Muscle of leg (tissue), 11 donors: ENCODE measurements around the gene NELFB. TPM values are rescaled to one million over a fixed set of nuclear protein-coding genes. Genes with fewer than 3 reads are reported as not detected.
A peak's percentile ranks its signal among the peaks of the same experiment; 100 is the strongest.

Experiments used
- DNase-seq: peaks from one replicate; pipeline ENCODE4 v3.0.0; 2013
- H3K27ac ChIP-seq: one replicate; pipeline ENCODE4 v1.5.1; 2013; ENCODE audit warnings: mild to moderate bottlenecking, low read length, control low read depth
- H3K27me3 ChIP-seq: one replicate; pipeline ENCODE4 v1.6.1; 2013; ENCODE audit warnings: low read length; ENCODE audit not compliant: control insufficient read depth, insufficient read depth
- H3K36me3 ChIP-seq: one replicate; pipeline ENCODE4 v1.6.1; 2013; ENCODE audit warnings: low read length; ENCODE audit not compliant: control insufficient read depth, insufficient read depth
- H3K4me1 ChIP-seq: one replicate; pipeline ENCODE4 v1.6.1; 2013; ENCODE audit warnings: low read length; ENCODE audit not compliant: control insufficient read depth, insufficient read depth
- H3K4me3 ChIP-seq: one replicate; pipeline ENCODE4 v1.5.1; 2013; ENCODE audit warnings: low read length, control low read depth
- H3K9me3 ChIP-seq: replicated peaks from 2 replicates; pipeline ENCODE4 v1.6.1; 2013; ENCODE audit warnings: low read depth, low read length; ENCODE audit not compliant: control insufficient read depth
- WGBS: methylation state at CpG from one replicate; pipeline ENCODE4 v1.1.5; 2013; ENCODE audit warnings: missing lambda C conversion rate; ENCODE audit not compliant: insufficient coverage; 5-methylcytosine and 5-hydroxymethylcytosine counted together
- polyA plus RNA-seq, 8 donors: library from polyadenylated mRNA; unstranded; fragments of 120-200 nt; gene quantifications; one replicate each; pipeline versions ENCODE4 v1.2.1 to v1.2.3, GENCODE V29; 2013; ENCODE audit warnings: inconsistent platforms in 1 of 8, low replicate concordance in 1 of 8; ENCODE audit not compliant: insufficient read length in 8 of 8, insufficient read depth in 1 of 8
- total RNA-seq: library from RNA; stranded (reverse); fragments of 120-200 nt; gene quantifications from one replicate; pipeline ENCODE4 v1.2.4, GENCODE V29; 2013

NELFB gene
- total and polyA plus RNA-seq, 9 donors, result 25.9 to 57.6 (median 52.7) TPM

- peak; percentile 38 for DNase-seq
- H3K27me3 ChIP-seq, result peaks cover 3% of the 10 kb centered on the region
- peak within 1 kb of the TSS; percentile 89 for H3K4me3 ChIP-seq
- H3K4me1 ChIP-seq, result peaks cover 34% of the 10 kb centered on the region
- H3K36me3 ChIP-seq, result no peaks in the 10 kb centered on the region
- H3K9me3 ChIP-seq, result no peaks in the 10 kb centered on the region
- H3K27ac ChIP-seq, result peak within 1 kb of the TSS; percentile 88
- WGBS, result 3% methylated on average over 85 of the region's 88 CpGs
These were observed 32.7 kb upstream of the NELFB start, which contains the start of gene RNF208 for GRCh38 chr9:137222190-137223077. Gene RNF208, minus strand, starts transcription at chr9:137222240. Its CDS starts 1,028 bp downstream, at chr9:137221212.

- WGBS, result 2% methylated on average over 63 of the region's 63 CpGs
- Histone ChIP-seq H3K4me1 (peaks cover 38% of the 10 kb centered on the region), H3K36me3 (no peaks in the 10 kb centered on the region)
These were observed 31.8 kb upstream of the NELFB start for GRCh38 chr9:137223078-137223970.

GRCh38 chr9:137224830-137225694 is 30.1 kb upstream of the NELFB start, which contains the start of gene CYSRT1:
Gene CYSRT1, plus strand, starts transcription at chr9:137225174. Its CDS starts 448 bp downstream, at chr9:137225622.
- no peak for DNase-seq
- Histone ChIP-seq H3K9me3 (no peaks in the 10 kb centered on the region), H3K27ac (no peak within 1 kb of the TSS), H3K36me3 (no peaks in the 10 kb centered on the region), H3K4me3 (peak within 1 kb of the TSS; percentile 89), H3K27me3 (peaks cover 12% of the 10 kb centered on the region), H3K4me1 (peaks cover 38% of the 10 kb centered on the region)
- WGBS, result 52% methylated on average over 17 of the region's 23 CpGs

More at GRCh38 chr9:137223078-137223970, 31.8 kb upstream of the NELFB start:
- Histone ChIP-seq H3K27ac (peak overlapping the region; percentile 88), H3K4me3 (peak overlapping the region; percentile 89), H3K9me3 (no peaks in the 10 kb centered on the region), H3K27me3 (peaks cover 5% of the 10 kb centered on the region)
- DNase-seq, result peak; percentile 99

GRCh38 chr9:137225699-137226331 is 29.3 kb upstream of the NELFB start:
- Histone ChIP-seq H3K4me1 (peaks cover 36% of the 10 kb centered on the region), H3K9me3 (no peaks in the 10 kb centered on the region), H3K27me3 (peaks cover 14% of the 10 kb centered on the region), H3K4me3 (no peak overlapping the region), H3K36me3 (no peaks in the 10 kb centered on the region), H3K27ac (no peak overlapping the region)
- no peak for DNase-seq
- WGBS, result 81% methylated on average over 16 of the region's 21 CpGs

GRCh38 chr9:137226338-137227053 is 28.6 kb upstream of the NELFB start:
- H3K27ac ChIP-seq, result no peak overlapping the region
- no peaks in the 10 kb centered on the region for H3K9me3 ChIP-seq
- H3K27me3 ChIP-seq, result peaks cover 14% of the 10 kb centered on the region
- H3K36me3 ChIP-seq, result no peaks in the 10 kb centered on the region
- H3K4me1 ChIP-seq, result peaks cover 35% of the 10 kb centered on the region
- 78% methylated on average over 13 of the region's 18 CpGs for WGBS
- no peak overlapping the region for H3K4me3 ChIP-seq
- DNase-seq, result no peak

GRCh38 chr9:137227054-137227852 is 27.9 kb upstream of the NELFB start, which contains the start of gene RNF224:
Gene RNF224, plus strand, starts transcription at chr9:137227502. Its CDS starts 834 bp downstream, at chr9:137228336.
- WGBS, result 38% methylated on average over 25 of the region's 25 CpGs
- DNase-seq, result peak; percentile 68
- Histone ChIP-seq H3K27ac (no peak within 1 kb of the TSS), H3K36me3 (no peaks in the 10 kb centered on the region), H3K4me1 (peaks cover 35% of the 10 kb centered on the region), H3K9me3 (no peaks in the 10 kb centered on the region), H3K4me3 (no peak within 1 kb of the TSS), H3K27me3 (peaks cover 18% of the 10 kb centered on the region)

- peaks cover 31% of the 10 kb centered on the region for H3K4me1 ChIP-seq
- H3K27me3 ChIP-seq, result peaks cover 23% of the 10 kb centered on the region
- 45% methylated on average over 14 of the region's 18 CpGs for WGBS
- no peak overlapping the region for H3K4me3 ChIP-seq
- H3K36me3 ChIP-seq, result no peaks in the 10 kb centered on the region
- H3K27ac ChIP-seq, result no peak overlapping the region
- DNase-seq, result no peak
- H3K9me3 ChIP-seq, result no peaks in the 10 kb centered on the region
These were observed 27.1 kb upstream of the NELFB start for GRCh38 chr9:137227853-137228505.

- no peaks in the 10 kb centered on the region for H3K9me3 ChIP-seq
- H3K4me3 ChIP-seq, result no peak overlapping the region
- peaks cover 26% of the 10 kb centered on the region for H3K27me3 ChIP-seq
- 70% methylated on average over 29 of the region's 29 CpGs for WGBS
- H3K36me3 ChIP-seq, result no peaks in the 10 kb centered on the region
- H3K27ac ChIP-seq, result no peak overlapping the region
- H3K4me1 ChIP-seq, result peaks cover 29% of the 10 kb centered on the region
- no peak for DNase-seq
These were observed 26.6 kb upstream of the NELFB start for GRCh38 chr9:137228506-137228967.
